Uterus (tissue), 4 donors: ENCODE data around the gene GDPD3. TPM values are rescaled to one million over a fixed set of nuclear protein-coding genes. Genes with fewer than 3 reads are reported as not detected.

Experiments used
- DNase-seq, 2 donors: peaks; one replicate each; pipeline ENCODE4 v3.0.0-alpha.2; 2019 to 2020
- H3K27ac ChIP-seq, 2 donors: fragments of 200-600 bp; sonication (generic); 1 replicate in 1 of 2; 2 replicates in 1 of 2; pipeline ENCODE4 v1.5.1; 2016 to 2018
- H3K27me3 ChIP-seq, 2 donors: fragments of 200-600 bp; sonication (generic); one replicate each; pipeline ENCODE4 v1.5.1; 2018 to 2019; ENCODE audit warnings: control low read depth in 1 of 2
- H3K36me3 ChIP-seq, 2 donors: fragments of 200-600 bp; sonication (generic); one replicate each; pipeline ENCODE4 v1.5.1; 2019; ENCODE audit warnings: control low read depth in 1 of 2
- H3K4me1 ChIP-seq, 2 donors: fragments of 200-600 bp; sonication (generic); one replicate each; pipeline ENCODE4 v1.5.1; 2018 to 2019; ENCODE audit warnings: control low read depth in 1 of 2
- H3K4me3 ChIP-seq, 2 donors: fragments of 200-600 bp; sonication (generic); 1 replicate in 1 of 2; 2 replicates in 1 of 2; pipeline ENCODE4 v1.5.1; 2018 to 2019; ENCODE audit warnings: mild to moderate bottlenecking in 1 of 2
- H3K9me3 ChIP-seq, 2 donors: fragments of 200-600 bp; sonication (generic); one replicate each; pipeline ENCODE4 v1.5.1; 2019; ENCODE audit warnings: control low read depth in 1 of 2
- CTCF ChIP-seq, 4 experiments: fragments of 200-600 bp in 2 of 4; fragments of 450-650 bp in 2 of 4; sonication (generic) in 2 of 4; IDR thresholded peaks; one replicate each; pipeline ENCODE4 v1.5.1; 2016 to 2019; ENCODE audit warnings: antibody characterized with exemption in 4 of 4, mild to moderate bottlenecking in 2 of 4, moderate library complexity in 1 of 4
- POLR2A ChIP-seq, 2 donors: fragments of 450-650 bp; IDR thresholded peaks; one replicate each; pipeline ENCODE4 v1.6.1; 2016; ENCODE audit warnings: antibody characterized with exemption in 2 of 2, mild to moderate bottlenecking in 1 of 2, moderate library complexity in 1 of 2
- intact Hi-C: fragments of 100-400 bp; cut with DNase I; formaldehyde crosslinking; loops from one replicate; pipeline ENCODE4 v1.15.1; 2023; ENCODE audit warnings: low total_unique reads
- total RNA-seq, 4 donors: library from RNA; depleted of rRNA in 3 of 4; stranded (reverse); fragments of >200 nt in 3 of 4; gene quantifications; one replicate each; pipeline versions ENCODE4 v1.1.0 to v1.2.4, GENCODE V29; 2014 to 2023
- donor health status: DM: yes; HTN: yes; CAD: no.

GDPD3 gene
- total RNA-seq, 4 donors from 2014 or later: 1.4 to 16.7 (median 2.3) TPM; not detected in 1

- H3K4me3 ChIP-seq: no peak overlapping the region
- TF ChIP-seq CTCF (IDR thresholded peaks at IDR 0.05): no peak
- no peak for TF ChIP-seq POLR2A (IDR thresholded peaks at IDR 0.05)
- no peaks in the 10 kb centered on the region for H3K36me3 ChIP-seq
- H3K27ac ChIP-seq: no peak overlapping the region
- no peaks in the 10 kb centered on the region for H3K27me3 ChIP-seq
- H3K9me3 ChIP-seq: no peaks in the 10 kb centered on the region
- no peaks in the 10 kb centered on the region for H3K4me1 ChIP-seq
- intact Hi-C loops: no loop called here
- no peak for DNase-seq
Measured at GRCh38 chr16:30108059-30108850, 5.1 kb downstream of the GDPD3 start.

- H3K4me1 ChIP-seq: no peaks in the 10 kb centered on the region
- H3K27me3 ChIP-seq: no peaks in the 10 kb centered on the region
- intact Hi-C loops: no loop called here
- H3K36me3 ChIP-seq: no peaks in the 10 kb centered on the region
- no peaks in the 10 kb centered on the region for H3K9me3 ChIP-seq
- DNase-seq: no peak
- no peak overlapping the region for H3K4me3 ChIP-seq
- TF ChIP-seq CTCF (IDR thresholded peaks at IDR 0.05) (no peak), POLR2A (IDR thresholded peaks at IDR 0.05) (no peak)
- H3K27ac ChIP-seq: no peak overlapping the region
Measured at GRCh38 chr16:30104492-30104891, 8.8 kb downstream of the GDPD3 start.

- no peaks in the 10 kb centered on the region for H3K36me3 ChIP-seq
- no peaks in the 10 kb centered on the region for H3K9me3 ChIP-seq
- TF ChIP-seq CTCF (IDR thresholded peaks at IDR 0.05) (no peak), POLR2A (IDR thresholded peaks at IDR 0.05) (no peak)
- no peak for DNase-seq
- no peaks in the 10 kb centered on the region for H3K27me3 ChIP-seq
- H3K4me3 ChIP-seq: no peak overlapping the region
- intact Hi-C loops: no loop called here
- H3K4me1 ChIP-seq: no peaks in the 10 kb centered on the region
- H3K27ac ChIP-seq: no peak overlapping the region
Measured at GRCh38 chr16:30104090-30104489, 9.2 kb downstream of the GDPD3 start.

GRCh38 chr16:30096862-30097563 is 16.3 kb downstream of the GDPD3 start:
- peak overlapping the region; percentile 95 to 99 for H3K27ac ChIP-seq
- no peak for DNase-seq
- H3K4me1 ChIP-seq: peaks cover 0 to 19% of the 10 kb centered on the region in 2 donors
- no peaks in the 10 kb centered on the region for H3K27me3 ChIP-seq
- no peaks in the 10 kb centered on the region for H3K36me3 ChIP-seq
- TF ChIP-seq CTCF (IDR thresholded peaks at IDR 0.05): no peak
- TF ChIP-seq POLR2A (IDR thresholded peaks at IDR 0.05): no peak
- no peaks in the 10 kb centered on the region for H3K9me3 ChIP-seq
- no peak overlapping the region for H3K4me3 ChIP-seq
- intact Hi-C loops: no loop called here
